ENCODE results near the gene DNHD1.

Gene DNHD1

DNA sequence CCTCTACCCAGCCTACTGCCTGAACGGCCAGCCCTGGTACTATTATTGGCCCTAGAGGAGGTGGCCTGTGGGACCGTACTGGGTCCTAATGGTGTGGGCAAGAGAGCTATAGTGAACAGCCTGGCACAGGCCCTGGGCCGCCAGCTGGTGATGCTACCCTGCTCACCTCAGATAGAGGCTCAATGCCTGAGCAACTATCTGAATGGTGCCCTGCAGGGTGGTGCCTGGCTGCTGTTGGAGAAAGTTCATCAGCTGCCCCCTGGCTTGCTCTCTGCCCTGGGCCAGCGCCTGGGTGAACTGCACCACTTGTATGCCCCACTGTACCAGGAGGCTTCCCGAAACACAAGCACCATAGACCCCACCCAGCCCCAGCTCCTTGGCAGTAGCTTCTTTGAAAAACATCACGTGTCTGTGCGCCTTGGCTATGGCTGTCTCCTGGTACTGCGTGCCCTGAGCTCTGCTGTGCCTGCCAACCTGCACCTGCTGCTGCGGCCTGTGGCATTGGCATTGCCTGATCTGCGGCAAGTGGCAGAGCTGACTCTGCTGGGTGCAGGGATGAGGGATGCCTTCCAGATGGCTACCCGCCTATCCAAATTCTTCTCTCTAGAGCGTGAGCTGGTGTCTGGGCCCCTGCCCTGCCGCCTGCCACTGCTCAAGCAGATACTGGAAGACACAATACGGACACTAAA, 49.0 kb downstream of the DNHD1 start:
- Histone ChIP-seq H2AFZ (ENCODE audit: low read length) (no peak overlapping the region), H3K9me3 (replicated peaks; ENCODE audit: insufficient read depth, low read length) (no peaks in the 10 kb centered on the region), H3K27ac (ENCODE audit: low read length) (no peak overlapping the region), H3K4me3 (ENCODE audit: low read length) (no peak overlapping the region), H3F3A (ENCODE audit: insufficient read depth, low read length) (no peaks in the 10 kb centered on the region), H3K9me2 (replicated peaks; ENCODE audit: insufficient read depth, low read length) (no peaks in the 10 kb centered on the region), H3K79me2 (ENCODE audit: low read length) (no peaks in the 10 kb centered on the region), H3K27me3 (replicated peaks; ENCODE audit: insufficient read depth, low read length) (no peaks in the 10 kb centered on the region), H3K4me2 (ENCODE audit: low read depth, low read length) (no peak overlapping the region), H3K36me3 (replicated peaks; ENCODE audit: insufficient read depth, low read length) (no peaks in the 10 kb centered on the region), H4K20me1 (ENCODE audit: insufficient read depth, low read length) (no peaks in the 10 kb centered on the region), H3K4me1 (ENCODE audit: low read length) (no peaks in the 10 kb centered on the region), H3K9ac (ENCODE audit: low read length) (no peak overlapping the region)
- DNase-seq = no peak
- TF ChIP-seq EZH2phosphoT487 (IDR thresholded peaks at IDR 0.05; ENCODE audit: low read length) (no peak), EZH2 (optimal IDR thresholded peaks at IDR 0.05; ENCODE audit: low read depth, low read length) (no peak)
- TF ChIP-seq, protein P1, sequence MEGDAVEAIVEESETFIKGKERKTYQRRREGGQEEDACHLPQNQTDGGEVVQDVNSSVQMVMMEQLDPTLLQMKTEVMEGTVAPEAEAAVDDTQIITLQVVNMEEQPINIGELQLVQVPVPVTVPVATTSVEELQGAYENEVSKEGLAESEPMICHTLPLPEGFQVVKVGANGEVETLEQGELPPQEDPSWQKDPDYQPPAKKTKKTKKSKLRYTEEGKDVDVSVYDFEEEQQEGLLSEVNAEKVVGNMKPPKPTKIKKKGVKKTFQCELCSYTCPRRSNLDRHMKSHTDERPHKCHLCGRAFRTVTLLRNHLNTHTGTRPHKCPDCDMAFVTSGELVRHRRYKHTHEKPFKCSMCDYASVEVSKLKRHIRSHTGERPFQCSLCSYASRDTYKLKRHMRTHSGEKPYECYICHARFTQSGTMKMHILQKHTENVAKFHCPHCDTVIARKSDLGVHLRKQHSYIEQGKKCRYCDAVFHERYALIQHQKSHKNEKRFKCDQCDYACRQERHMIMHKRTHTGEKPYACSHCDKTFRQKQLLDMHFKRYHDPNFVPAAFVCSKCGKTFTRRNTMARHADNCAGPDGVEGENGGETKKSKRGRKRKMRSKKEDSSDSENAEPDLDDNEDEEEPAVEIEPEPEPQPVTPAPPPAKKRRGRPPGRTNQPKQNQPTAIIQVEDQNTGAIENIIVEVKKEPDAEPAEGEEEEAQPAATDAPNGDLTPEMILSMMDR (IDR thresholded peaks at IDR 0.05; ENCODE audit: low read length) = no peak

DNA sequence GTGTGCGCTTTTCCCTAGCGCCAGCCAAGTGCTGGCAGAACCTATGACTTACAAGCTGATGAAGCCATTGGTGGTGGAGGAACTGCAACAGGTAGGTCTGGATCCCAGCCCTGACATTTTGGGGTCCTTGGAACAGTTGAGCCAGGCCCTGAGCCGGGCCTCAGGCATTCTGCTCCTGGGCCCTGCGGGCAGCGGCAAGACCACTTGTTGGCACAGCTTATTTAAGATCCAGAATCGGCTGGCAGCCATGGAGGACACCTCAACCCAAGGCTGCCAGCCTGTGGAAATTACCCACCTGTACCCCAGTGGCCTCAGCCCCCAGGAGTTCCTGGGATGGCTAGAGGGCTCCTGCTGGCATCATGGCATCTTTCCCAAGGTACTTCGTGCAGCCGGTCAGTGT, 49.7 kb downstream of the DNHD1 start:
- Histone ChIP-seq H3K4me1 (ENCODE audit: low read length) (no peaks in the 10 kb centered on the region), H3F3A (ENCODE audit: insufficient read depth, low read length) (no peaks in the 10 kb centered on the region), H3K9me3 (replicated peaks; ENCODE audit: insufficient read depth, low read length) (no peaks in the 10 kb centered on the region), H4K20me1 (ENCODE audit: insufficient read depth, low read length) (no peaks in the 10 kb centered on the region), H3K9ac (ENCODE audit: low read length) (no peak overlapping the region), H3K9me2 (replicated peaks; ENCODE audit: insufficient read depth, low read length) (no peaks in the 10 kb centered on the region), H3K4me3 (ENCODE audit: low read length) (no peak overlapping the region), H3K4me2 (ENCODE audit: low read depth, low read length) (no peak overlapping the region), H2AFZ (ENCODE audit: low read length) (no peak overlapping the region), H3K27ac (ENCODE audit: low read length) (no peak overlapping the region), H3K36me3 (replicated peaks; ENCODE audit: insufficient read depth, low read length) (no peaks in the 10 kb centered on the region), H3K27me3 (replicated peaks; ENCODE audit: insufficient read depth, low read length) (no peaks in the 10 kb centered on the region), H3K79me2 (ENCODE audit: low read length) (no peaks in the 10 kb centered on the region)
- TF ChIP-seq, protein P1 (IDR thresholded peaks at IDR 0.05; ENCODE audit: low read length) = no peak
- DNase-seq = no peak

DNA sequence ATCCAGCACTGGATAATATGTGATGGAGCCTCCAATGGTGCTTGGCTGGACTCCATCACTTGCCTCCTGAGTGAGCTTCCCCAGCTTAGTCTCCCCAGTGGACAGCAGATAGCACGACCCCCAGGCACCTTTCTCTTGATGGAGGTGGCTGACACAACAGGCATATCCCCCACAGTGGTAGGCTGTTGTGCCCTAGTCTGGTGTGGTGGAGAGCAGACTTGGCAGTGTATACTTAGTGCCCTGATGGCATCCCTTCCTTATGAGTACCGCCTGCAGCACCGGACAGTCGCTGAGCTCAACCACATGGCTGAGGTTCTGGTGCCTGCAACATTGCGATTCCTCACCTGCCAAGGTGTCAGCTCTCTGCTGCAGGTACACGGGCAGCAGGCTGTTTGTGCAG, 50.1 kb downstream of the DNHD1 start:
- TF ChIP-seq, protein P1 (IDR thresholded peaks at IDR 0.05; ENCODE audit: low read length) = no peak
- TF ChIP-seq EZH2 (optimal IDR thresholded peaks at IDR 0.05; ENCODE audit: low read depth, low read length) (no peak), EZH2phosphoT487 (IDR thresholded peaks at IDR 0.05; ENCODE audit: low read length) (no peak)
- H3K4me1 ChIP-seq (ENCODE audit: low read length) = no peaks in the 10 kb centered on the region
- H3K9me2 ChIP-seq (replicated peaks; ENCODE audit: insufficient read depth, low read length) = no peaks in the 10 kb centered on the region
- H3K9me3 ChIP-seq (replicated peaks; ENCODE audit: insufficient read depth, low read length) = no peaks in the 10 kb centered on the region
- H3K4me2 ChIP-seq (ENCODE audit: low read depth, low read length) = no peak overlapping the region
- no peaks in the 10 kb centered on the region for H3F3A ChIP-seq (ENCODE audit: insufficient read depth, low read length)
- no peak overlapping the region for H3K9ac ChIP-seq (ENCODE audit: low read length)
- DNase-seq = no peak
- no peak overlapping the region for H3K27ac ChIP-seq (ENCODE audit: low read length)
- H2AFZ ChIP-seq (ENCODE audit: low read length) = no peak overlapping the region
- no peaks in the 10 kb centered on the region for H3K79me2 ChIP-seq (ENCODE audit: low read length)
- no peaks in the 10 kb centered on the region for H4K20me1 ChIP-seq (ENCODE audit: insufficient read depth, low read length)
- H3K4me3 ChIP-seq (ENCODE audit: low read length) = no peak overlapping the region
- no peaks in the 10 kb centered on the region for H3K27me3 ChIP-seq (replicated peaks; ENCODE audit: insufficient read depth, low read length)
- H3K36me3 ChIP-seq (replicated peaks; ENCODE audit: insufficient read depth, low read length) = no peaks in the 10 kb centered on the region

Data from MM.1S (cell line).